Colonic mucosa (tissue), 4 donors: Measurements from ENCODE around the gene THAP9. TPM values are rescaled to one million over a fixed set of nuclear protein-coding genes. Genes with fewer than 3 reads are reported as not detected.

Experiments
- DNase-seq: peaks from one replicate; pipeline ENCODE4 v3.0.0-alpha.2; 2020
- H3K27ac ChIP-seq: fragments of 200-600 bp; one replicate; pipeline ENCODE4 v1.8.0; 2021
- H3K27me3 ChIP-seq: fragments of 200-600 bp; one replicate; pipeline ENCODE4 v1.8.0; 2021
- H3K36me3 ChIP-seq: fragments of 200-600 bp; one replicate; pipeline ENCODE4 v1.8.0; 2021
- H3K4me1 ChIP-seq: fragments of 200-600 bp; one replicate; pipeline ENCODE4 v1.8.0; 2021; ENCODE audit warnings: mild to moderate bottlenecking
- H3K4me3 ChIP-seq: fragments of 200-600 bp; one replicate; pipeline ENCODE4 v1.8.0; 2021
- H3K9ac ChIP-seq, 2 donors: one replicate each; pipeline ENCODE4 v1.7.0; 2013; ENCODE audit warnings: control low read depth in 2 of 2, low read depth in 2 of 2, low read length in 2 of 2
- H3K9me3 ChIP-seq: fragments of 200-600 bp; one replicate; pipeline ENCODE4 v1.8.0; 2021
- intact Hi-C: fragments of 100-400 bp; cut with DNase I; formaldehyde crosslinking; loops from one replicate; pipeline ENCODE4 v1.14.1; 2022
- total RNA-seq, 2 donors: library from RNA; stranded (reverse); fragmentation: NEBNext Ultra II Directional in 1 of 2; extraction: Animal tissue kit (Norgen Biotek cat#: 25700) in 1 of 2; gene quantifications; one replicate each; pipeline ENCODE4 v1.2.1, GENCODE V29; 2021
- TF ChIP-seq, protein P1 (sequence below): fragments of 200-600 bp; IDR thresholded peaks from one replicate; pipeline ENCODE4 v1.8.0; 2022; ENCODE audit warnings: antibody characterized with exemption, mild to moderate bottlenecking
- donor health status: healthy.
- donor health status: DM: no; HTN: no; CAD: no.
- donor health status: DM: no; HTN: no; CAD: no.

Gene THAP9
- total RNA-seq, 2 donors from 2014 or later: 3.5 to 4.6 TPM

DNA sequence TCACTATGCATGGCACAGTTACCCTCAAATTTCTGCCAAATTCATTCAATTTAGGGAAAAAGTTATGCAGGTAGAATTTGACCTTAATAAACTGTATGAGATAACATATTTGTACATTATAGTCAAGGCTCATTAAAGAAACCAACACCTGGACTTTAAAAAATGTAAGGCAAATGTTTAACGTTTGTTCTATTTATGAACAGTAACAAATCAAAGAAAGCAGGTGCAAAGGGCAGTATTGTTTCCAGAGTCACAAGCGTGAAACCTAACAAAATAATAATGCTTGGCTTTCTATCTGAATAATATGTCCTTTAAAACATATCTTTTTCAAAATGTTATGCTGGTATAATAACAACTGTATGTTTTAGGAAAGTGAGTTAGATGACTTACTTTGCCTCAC is 68.9 kb downstream of the THAP9 start:
- Histone ChIP-seq H3K27me3 (no peaks in the 10 kb centered on the region), H3K4me3 (no peak overlapping the region), H3K9ac (no peak overlapping the region), H3K27ac (no peak overlapping the region), H3K36me3 (no peaks in the 10 kb centered on the region), H3K4me1 (no peaks in the 10 kb centered on the region), H3K9me3 (no peaks in the 10 kb centered on the region)
- TF ChIP-seq, protein P1, sequence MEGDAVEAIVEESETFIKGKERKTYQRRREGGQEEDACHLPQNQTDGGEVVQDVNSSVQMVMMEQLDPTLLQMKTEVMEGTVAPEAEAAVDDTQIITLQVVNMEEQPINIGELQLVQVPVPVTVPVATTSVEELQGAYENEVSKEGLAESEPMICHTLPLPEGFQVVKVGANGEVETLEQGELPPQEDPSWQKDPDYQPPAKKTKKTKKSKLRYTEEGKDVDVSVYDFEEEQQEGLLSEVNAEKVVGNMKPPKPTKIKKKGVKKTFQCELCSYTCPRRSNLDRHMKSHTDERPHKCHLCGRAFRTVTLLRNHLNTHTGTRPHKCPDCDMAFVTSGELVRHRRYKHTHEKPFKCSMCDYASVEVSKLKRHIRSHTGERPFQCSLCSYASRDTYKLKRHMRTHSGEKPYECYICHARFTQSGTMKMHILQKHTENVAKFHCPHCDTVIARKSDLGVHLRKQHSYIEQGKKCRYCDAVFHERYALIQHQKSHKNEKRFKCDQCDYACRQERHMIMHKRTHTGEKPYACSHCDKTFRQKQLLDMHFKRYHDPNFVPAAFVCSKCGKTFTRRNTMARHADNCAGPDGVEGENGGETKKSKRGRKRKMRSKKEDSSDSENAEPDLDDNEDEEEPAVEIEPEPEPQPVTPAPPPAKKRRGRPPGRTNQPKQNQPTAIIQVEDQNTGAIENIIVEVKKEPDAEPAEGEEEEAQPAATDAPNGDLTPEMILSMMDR: no peak
- intact Hi-C loops: no loop called here
- DNase-seq: no peak

Other genes starting within 250 kb of the THAP9 start
- gene SCD5, start 101.9 kb upstream of the THAP9 start, total RNA-seq: 1 to 10 TPM; 2.8 to 4.4 TPM
- 100 to 1,000 TPM; 158 to 188 TPM for gene SEC31A, start 9.6 kb upstream of the THAP9 start, total RNA-seq
- gene LIN54, start 110.1 kb downstream of the THAP9 start, total RNA-seq: 10 to 100 TPM; 14.6 to 17.9 TPM
- gene COPS4, start 134.4 kb downstream of the THAP9 start, total RNA-seq: 10 to 100 TPM; 25.2 to 28.8 TPM
- 100 to 1,000 TPM; 246 to 715 TPM for gene PLAC8, start 214.0 kb downstream of the THAP9 start, total RNA-seq